NOMO-1 (cell line): ENCODE measurements around the gene RNF5.
"Not testable (repeated sequence)": the region's sequence is repeated elsewhere in the genome, so short reads cannot be mapped to it uniquely, and the experiment has no call there.

Experiments
- DNase-seq, 2 experiments: peaks; one replicate each; lab custom pipeline; 2025; ENCODE audit not compliant: unreplicated experiment in 2 of 2; lab: John Stamatoyannopoulos, UW

The RNF5 gene

DNA sequence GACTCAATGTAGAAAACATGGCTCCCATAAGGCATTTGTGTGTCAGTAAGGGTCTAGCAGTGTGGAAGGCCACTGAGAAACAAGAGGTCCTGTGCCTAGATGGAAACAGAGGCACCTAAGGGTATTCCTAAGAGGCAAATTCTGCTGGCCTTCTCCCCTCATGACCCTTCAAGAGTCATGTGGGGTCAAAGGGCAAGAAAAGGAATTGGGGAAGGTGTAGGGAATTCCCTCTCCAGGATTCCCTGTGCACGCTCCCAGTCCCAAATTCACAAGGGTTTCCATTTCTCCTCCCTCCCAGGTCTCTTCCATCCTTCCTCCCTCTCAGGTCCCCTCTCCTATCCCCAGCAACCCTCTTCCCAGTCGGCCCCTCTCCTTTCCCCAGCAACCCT lies 2.9 kb upstream of the RNF5 start:
- no peak for DNase-seq

DNA sequence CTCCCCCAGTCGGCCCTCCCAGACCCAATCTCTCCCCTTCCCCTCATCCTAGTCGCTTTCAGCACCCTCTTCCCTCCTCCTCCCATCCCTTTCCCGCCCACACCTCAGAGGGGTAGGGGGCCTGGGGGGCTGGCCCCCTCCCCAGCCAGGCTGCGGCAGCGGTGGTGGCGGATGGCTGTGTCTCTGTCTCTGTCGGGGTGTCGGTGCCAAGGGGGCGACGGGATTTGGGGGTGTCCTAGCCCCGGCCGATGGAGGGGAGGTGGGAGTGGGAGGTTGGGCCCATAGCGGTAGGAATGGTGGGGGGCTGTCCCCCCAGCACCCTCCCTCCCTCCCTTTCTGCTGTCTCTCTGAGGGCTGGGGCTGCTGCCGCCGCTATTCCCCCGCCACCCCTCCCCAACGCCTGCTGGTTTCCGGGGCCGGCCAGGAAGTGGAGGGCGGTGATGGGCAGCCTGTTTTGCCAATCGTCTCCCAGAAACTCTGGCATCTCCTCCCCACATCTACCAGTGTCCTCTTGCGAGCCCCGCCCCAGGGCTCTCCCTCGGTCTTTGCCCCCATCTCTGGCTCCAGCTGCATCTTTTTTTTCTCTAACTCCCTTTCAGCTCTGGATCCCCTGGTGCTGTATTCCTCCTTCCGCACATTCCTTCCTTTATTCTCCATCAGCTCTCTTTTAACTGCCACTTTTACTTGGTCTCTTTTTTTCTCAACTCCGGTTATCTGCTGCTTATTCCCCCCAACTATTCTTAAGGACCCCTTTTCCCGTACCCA lies 2.3 kb upstream of the RNF5 start, which contains the start of gene AGPAT1:
TSS of gene AGPAT1 (minus strand) at position 374 of the 765 bp plus-strand sequence. CDS start 4,588 bp downstream, outside the sequence.
- DNase-seq = peak; percentile 89 to 96

DNA sequence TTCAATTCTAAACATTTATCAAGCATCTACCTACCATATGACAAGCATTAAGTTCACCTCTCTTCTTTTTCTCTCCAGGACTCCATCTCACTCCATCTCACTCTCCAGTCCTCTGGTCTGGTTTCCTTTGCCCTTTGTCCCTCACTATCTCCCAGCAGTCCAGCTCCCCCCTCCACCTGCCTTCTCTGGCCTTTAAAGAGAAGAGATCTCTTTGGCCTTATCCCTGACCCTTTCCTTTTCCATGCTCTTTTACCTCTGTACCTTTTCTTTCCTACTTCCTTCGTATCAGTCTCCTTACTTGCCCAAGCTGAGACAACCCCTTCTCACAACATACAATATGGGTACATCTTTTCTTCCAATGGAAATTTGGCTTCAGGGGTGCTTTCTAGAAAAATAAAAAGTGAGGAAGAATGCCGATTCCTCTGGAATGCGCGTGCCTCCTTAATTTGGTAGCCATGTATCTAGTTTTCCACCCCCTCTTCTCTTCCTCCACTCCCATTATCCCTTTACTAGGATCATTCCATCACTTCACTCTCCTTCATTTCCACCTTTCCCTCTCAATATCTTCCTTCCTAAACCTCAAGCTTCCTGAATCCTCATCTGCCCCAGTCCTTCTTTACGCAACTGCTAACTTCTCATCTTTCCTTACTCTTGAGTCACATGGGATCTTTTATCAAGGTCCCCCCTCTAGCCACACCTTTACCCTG lies 1.6 kb upstream of the RNF5 start:
- DNase-seq = no peak

DNA sequence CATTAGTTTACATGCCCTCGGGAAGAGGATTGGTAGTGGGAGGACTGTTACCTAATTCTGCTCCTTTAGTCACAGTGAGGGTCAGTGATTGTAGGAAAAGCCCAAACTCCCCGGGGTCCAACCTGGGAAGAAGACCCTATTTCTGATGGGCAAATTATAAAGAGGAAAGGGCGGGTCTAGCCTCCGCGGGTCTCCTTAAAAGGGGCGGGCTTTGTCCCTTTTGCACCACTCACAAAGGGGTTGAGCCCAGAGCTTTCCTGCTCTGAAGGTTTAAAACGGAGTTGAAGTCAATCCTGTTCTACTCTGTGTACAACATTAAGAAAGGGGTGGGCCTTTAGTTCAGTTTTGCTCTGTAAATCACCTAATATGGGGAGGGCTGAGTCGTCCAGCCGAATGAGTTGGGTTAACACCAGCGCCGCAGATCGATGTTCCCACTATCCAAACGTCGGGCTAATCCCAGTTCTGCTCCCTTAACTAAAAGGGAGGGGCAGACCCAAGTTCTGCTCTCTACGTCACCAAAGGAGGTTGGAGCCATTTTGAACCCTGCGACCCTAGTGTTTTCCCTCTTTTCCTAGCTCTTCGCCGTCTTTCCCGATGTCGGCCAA lies 920 bp upstream of the RNF5 start:
- peak in 1 of 2 experiments; percentile 63 for DNase-seq

DNA sequence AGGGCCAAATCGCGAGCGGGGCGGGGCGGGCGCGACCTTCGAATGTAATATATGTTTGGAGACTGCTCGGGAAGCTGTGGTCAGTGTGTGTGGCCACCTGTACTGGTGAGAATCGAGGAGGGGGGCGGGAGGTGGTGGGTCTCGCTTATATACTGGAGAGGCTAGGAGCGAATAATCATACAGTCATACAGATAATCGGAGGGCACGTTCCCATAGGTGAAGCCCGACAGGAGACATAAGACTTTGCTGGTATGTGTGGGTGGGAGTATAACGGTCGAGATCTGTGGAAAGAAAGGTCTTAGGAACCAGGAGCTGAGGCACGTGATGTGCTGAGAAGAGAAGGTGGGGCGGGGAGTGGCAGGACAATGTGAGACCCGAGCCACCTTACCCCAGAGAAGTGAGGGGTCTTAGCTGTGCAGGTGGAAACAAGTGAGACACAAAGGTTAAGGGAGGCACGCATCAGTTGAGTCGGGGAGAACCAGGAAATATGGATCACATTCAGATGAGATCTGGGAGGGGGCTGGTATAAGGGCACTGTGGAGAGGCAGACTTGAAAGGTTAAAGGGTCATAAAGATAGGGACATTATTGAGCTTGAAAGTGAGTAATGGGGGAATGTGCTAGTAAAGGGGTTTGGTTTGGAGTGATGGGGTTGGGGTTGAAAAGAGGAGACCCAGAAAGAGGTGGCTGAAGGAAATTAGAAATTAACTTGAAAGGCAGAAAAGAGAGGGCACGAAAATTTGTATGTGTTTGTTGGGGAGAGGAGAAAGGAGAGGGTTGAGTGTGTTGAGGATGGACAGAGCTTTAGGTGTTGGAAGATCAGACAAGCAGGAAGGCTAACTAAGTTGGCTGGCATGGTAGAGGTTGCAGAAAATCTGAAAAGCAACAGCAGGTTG lies 589 bp downstream of the RNF5 start:
- DNase-seq = no peak

DNA sequence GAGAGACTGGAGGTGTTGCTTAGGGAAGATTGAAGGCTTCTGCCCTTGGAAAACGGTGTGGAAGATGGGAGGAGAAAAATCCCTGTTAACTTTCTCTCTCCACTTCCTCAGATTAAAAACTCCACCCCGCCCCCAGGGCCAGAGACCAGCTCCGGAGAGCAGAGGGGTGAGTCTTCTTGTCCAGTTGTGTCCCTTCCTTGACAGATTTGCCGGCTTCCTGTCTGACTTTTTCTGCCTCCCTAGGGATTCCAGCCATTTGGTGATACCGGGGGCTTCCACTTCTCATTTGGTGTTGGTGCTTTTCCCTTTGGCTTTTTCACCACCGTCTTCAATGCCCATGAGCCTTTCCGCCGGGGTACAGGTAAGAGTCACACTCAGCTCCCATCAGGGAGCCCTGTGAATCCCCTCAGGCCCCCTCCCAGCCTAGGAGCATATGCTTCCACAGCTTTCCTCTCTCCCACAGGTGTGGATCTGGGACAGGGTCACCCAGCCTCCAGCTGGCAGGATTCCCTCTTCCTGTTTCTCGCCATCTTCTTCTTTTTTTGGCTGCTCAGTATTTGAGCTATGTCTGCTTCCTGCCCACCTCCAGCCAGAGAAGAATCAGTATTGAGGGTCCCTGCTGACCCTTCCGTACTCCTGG lies 1.7 kb downstream of the RNF5 start:
- no peak for DNase-seq

DNA sequence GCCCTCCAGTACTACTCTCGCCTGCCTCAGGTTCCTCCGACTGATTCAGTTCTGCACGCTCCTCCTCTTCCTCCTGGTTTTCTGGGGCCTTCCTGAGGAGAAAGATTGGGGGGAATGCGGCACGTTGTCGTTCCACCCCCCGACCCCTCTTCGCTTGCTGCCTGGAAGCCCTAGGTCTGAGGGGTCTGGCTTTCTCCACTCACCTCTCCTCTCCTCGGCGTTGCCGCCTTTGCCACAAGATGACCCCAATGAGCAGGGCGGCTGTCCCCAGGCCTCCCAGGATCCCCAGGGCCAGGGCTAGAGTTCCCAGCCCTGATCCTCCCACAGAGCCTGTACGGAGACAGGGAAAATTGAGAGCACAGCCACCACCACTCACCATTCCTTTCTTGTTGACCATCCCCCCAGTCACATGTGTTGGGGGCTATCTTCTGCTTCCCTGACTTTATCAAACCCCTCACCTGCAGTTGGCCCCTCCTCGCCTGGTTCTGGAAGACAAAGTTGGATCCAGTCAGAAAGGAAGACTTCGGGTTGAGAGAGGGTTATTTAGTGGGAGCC lies 3.0 kb downstream of the RNF5 start:
- no peak for DNase-seq

DNA sequence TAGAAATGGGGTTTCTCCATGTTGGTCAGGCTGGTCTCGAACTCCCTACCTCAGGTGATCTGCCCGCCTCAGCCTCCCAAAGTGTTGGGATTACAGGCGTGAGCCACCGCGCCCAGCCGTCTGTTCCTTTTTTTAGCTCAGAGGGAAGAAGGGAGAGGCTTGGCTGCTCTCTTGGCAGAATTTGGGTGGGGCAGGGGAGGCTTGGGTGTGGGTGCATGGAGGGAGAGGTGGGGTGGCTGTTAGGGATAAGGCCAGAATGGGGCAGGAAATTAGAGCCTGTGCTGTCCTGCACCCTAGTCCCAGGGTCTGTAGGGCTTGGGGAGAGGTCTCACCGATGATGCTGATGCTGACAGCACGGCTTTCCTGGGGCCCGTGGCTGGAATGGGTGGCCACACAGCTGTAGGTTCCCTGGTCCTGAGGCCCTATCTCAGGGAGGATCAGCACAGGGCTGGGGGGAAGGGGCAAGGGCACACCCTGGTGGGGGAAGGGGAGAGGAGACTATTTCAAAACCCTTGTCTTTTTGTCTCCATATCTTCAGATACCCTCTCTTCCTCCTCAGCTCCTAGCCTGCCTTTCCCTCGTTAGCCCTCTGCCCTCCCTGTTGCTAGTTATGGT lies 3.8 kb downstream of the RNF5 start:
- no peak for DNase-seq

DNA sequence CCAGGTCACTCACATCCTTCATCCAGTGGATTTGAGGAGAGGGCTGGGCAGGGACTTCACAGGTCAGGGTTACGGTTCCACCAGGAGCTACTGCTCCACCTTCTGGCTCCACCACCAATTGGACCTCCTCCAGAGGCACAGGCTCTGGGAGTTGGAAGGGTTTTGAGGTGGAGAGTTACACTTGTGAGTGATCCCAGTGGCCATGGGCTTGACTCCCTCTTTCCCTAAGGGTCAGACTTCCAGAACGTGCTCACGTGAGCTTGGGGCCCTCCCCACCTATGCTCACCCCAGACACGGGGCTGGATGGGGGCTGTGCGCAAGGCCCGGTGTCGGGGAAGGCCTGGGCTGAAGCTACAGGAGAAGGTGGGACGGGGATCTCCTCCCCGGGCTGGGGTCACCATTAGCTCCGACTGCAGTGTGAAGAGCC lies 4.4 kb downstream of the RNF5 start:
- no peak for DNase-seq

DNA sequence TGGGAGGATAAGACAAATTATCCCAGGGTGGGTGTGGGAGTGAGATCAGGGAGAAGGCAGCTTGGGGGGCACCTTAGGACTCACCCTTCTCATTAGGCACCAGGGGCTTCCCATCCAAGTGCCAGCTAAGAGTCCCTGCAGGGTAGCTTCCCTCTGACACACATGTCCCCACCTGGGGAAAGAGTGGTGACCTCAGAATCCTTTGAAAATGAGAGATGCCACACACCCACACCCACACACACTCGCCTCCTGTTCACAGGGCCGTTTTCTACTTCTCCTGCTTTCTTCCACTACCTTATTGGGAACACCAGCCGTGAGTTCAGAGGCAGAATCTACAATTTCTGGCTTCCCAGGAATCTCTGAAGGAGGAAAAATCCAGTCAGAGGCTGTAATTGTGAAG lies 4.8 kb downstream of the RNF5 start:
- DNase-seq = no peak

DNA sequence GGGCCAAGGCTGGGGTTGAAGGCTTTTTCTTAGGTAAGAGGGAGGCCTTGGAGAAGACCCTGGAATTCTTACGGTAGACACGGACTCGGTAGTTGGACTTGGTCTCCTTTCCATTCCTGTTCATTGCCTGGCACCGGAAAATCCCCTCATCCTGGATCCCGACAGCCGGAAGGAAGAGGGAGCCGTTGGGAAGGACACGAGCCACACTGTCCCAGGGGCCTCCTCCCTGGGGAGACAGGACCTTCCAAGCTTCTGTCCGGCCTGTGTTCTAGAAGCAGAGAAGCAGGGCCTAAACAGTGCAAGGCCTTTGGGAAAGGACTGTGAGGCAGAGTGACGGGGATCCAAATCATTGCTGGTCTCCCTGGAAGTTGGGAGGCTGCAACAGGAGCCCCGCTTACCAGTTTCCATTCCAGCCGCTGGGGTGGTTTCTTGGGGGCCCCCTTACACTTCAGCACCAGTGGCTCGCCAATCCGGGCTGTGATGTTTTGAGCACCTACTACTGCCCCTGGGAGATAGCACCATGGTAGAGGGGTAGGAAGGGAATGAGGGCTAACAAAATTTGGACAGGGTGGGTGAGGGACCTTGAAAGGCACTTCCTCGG lies 5.4 kb downstream of the RNF5 start:
- DNase-seq = no peak

DNA sequence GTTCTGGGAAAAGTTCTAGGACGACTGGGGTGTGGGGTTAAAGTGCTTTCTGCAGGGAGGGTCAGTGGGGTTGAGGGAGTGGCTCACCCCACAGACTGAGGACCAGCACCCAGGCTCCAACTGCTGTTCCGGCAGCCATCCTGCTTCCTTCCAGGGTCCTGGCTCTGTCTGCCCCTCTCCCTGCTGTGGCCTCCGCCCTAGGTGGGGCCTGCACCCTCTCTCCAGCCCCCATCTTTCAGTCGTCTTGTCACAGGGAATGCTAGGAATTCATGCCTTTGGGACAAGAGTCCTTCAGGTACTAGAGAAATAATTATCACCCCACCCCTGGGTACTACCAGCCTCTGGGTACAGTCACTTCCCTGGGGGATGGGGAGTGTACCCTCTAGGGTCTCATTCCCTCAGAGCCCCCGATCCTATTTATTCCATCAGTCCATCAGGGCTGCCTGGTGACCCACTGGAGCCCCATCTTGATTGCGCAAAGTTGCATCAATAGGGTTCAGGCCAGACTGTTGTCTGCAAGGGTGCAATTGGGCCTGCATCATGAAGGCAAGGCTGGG lies 6.0 kb downstream of the RNF5 start, which contains the start of gene AGER:
TSS of gene AGER (minus strand) at position 170 of the 557 bp plus-strand sequence. CDS start at position 139, 31 bp downstream.
- DNase-seq = no peak

DNA sequence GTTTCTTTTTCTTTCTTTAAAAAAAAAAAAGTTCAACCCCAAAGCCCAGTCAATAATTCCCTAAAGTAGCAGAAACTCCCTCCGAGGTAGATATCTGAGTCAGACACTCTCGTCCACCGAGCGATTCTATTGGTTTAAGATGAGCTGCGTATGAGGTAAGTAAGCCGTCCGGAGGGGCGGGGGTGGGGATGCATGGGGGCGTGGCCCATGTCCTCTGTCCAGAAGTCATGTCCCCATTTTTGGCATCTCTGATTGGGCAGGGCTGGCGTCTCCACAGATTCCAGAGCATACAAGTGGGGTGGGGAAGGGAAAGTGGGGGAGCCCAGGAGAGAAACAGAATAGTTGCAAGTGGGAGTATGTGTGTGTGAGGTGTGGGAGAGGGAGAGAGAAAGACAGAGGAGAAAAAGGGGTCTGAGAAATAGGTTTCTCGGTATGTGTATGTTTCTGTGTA lies 7.5 kb downstream of the RNF5 start:
- DNase-seq = peak; percentile 31 to 66

DNA sequence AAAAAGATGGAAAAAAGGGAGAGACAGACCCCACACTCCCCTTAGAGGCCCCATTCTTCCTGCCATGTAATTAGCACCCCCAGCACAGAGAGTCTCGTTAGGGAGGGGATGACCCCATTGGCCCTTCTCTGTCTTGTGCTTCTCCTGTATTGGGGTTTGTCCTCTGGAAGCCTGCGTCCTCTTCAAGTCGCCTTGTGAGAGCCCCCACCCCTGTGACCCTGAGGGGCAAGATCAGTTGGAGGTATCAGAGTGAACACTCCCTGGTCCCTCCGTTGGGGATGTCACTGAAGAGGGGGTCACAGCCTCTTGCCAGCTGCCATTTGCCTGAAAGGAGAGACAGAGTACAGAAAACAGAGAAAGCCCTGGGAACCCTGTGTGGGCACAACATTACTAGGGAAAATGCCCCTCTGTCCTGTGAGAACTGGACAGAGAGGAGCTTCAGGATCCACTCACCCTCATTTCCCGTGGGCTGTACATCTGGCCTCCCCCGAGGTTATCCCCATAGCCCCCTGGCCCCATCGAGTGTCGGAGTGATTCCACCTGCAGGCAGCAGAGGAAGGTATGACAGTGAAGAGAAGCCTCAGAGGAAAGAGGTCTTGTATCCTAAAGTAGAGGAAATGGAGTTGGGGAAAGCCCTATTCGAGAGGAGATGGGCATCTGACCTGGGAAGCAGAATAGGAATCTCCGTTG lies 8.1 kb downstream of the RNF5 start:
- DNase-seq = not testable (repeated sequence)

DNA sequence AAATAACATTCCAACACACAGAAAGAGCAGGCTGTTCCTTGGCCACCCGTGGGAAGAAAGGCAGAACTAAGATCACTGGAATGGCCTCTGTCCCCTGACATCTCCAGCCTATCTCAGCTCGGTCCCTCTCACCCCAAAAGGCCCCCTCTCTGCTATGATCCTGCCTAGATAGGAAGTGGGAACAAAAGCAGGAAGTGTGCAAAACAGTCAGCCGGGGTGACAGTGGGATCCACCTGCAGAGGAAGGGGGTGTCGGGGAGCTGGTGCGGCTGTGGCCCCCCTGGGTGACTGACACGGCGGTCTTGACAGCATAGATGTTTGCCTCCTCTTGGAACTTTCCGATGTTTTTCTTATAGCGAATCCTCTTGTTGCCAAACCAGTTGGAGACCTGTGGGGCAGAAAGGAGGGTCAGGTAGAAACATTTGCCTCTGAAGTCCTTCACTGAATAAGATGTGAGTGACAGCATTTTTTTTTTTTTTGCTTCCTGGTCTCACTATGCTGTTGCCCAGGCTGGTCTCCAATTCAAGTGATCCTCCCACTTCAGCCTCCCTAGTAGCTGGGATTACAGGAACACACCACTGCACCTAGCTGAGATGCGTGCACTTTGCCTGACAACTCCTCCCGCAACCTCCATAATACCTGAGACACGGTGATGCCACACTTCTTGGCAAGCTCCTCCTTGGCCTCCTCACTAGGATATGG lies 9.0 kb downstream of the RNF5 start:
- no peak for DNase-seq

DNA sequence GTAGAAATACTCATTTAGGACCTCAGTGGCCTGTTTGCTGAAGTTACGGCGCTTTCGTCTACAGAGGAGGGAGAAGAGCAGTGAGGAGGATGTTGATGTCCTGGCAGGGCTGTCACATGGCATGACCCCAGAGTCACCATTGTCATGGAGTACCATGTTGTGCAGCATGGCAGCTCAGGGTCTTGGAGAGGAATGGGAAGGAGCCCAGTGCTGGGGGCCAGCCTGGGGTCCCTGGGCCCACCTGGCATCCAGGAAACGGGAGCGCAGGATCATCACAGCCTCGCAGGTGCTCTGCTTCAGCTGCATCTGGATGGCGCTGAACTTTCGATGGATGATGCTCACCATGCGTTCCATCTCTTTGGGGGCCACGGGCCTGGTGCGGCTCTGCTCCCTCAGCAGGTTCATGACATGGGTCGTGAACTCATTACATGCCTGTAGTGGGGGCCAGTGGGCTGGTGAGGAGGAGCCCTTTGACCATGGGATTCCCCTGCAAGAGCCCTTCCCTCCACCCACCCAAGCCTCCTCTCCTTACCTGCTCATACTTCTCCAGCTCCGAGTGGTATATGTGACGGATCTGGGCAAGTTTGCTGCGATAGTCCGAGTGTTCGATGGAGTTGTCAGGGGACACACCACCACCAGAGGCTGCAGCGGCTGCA lies 9.6 kb downstream of the RNF5 start:
- DNase-seq = not testable (repeated sequence)
